ENCODE data around the gene ZNF560. TPM values are rescaled to one million over a fixed set of nuclear protein-coding genes. Genes with fewer than 3 reads are reported as not detected.

ZNF560 gene
- total and polyA plus RNA-seq, 9 of the 15 experiments (the other 6 are each of a cell fraction or from before 2014, with no cell fraction given) = 0.04 to 0.18 (median 0.05) TPM; not detected in 3

DNA sequence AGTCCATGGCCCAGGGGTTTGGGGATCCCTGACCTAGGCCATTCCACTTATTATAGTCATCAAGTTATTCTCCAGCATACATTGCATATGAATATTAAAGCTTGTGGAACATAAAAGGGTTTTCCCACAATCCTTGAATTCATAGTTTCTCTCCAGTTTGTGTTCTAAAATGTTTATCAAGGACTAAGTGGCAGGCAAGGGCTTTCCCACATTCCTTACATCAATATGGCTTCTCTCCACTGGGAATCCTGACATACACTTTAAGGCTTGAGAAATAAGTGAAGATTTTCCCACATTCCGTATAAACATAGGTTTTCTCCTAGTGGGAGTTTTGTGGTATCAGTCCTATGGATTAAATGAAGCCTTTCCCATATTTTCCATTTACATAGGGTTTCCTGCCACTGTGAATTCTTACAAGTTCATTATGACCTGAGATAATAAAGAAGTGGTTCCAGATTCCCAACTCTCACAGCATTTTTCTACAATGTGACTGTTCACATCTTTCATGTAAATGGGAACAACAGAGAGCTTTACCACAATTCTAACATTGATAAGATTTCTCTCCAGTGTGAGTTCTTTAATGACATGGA, 25.6 kb upstream of the ZNF560 start (continued):
- no peak for TF ChIP-seq TCF3 (CRISPR knock-in tag; IDR thresholded peaks at IDR 0.05)
- no peak for TF ChIP-seq MED1 (CRISPR knock-in tag; IDR thresholded peaks at IDR 0.05; ENCODE audit: borderline replicate concordance)
- TF ChIP-seq RBM25 (IDR thresholded peaks at IDR 0.05; ENCODE audit: low read depth, low read length, severe bottlenecking) = peak; percentile 80
- no peak for TF ChIP-seq RBFOX2 (IDR thresholded peaks at IDR 0.05; ENCODE audit: low read depth, low read length)
- TF ChIP-seq MTA2 (IDR thresholded peaks at IDR 0.05; ENCODE audit: low read depth) = no peak

DNA sequence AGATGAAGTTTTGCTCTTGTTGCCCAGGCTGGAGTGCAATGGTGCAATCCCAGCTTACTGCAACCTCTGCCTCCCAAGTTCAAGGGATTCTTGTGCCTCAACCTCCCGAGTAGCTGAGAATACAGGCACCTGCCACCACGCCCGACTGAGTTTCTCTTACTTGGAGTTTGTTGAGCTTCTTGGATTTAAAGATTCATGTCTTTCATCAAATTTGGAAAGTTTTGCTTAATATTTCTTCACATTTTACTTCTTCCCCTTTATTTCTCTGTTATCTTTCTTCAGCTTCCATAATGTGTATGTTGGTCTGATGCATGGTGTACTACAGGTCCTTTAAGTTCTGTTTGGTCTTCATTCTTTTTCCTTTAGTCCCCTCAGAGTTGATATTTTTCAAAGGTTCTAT, 8.9 kb upstream of the ZNF560 start:
- Histone ChIP-seq H3K9me1 (ENCODE audit: control insufficient read depth, insufficient read depth, low read length) (no peaks in the 10 kb centered on the region), H3K27me3 (ENCODE audit: control insufficient read depth in 2 of 2, insufficient read depth in 2 of 2, low read length in 2 of 2) (no peaks in the 10 kb centered on the region), H3K9me3 (replicated peaks; ENCODE audit: control insufficient read depth, insufficient read depth, low read depth, low read length) (no peaks in the 10 kb centered on the region), H3K4me3 (no peak overlapping the region), H3K27ac (ENCODE audit: extremely low read depth, low read depth, low read length) (no peak overlapping the region), H3K36me3 (ENCODE audit: control insufficient read depth, insufficient read depth, low read length) (no peaks in the 10 kb centered on the region), H3K4me2 (ENCODE audit: insufficient read depth, low read length) (no peak overlapping the region), H3K79me2 (ENCODE audit: control insufficient read depth, insufficient read depth, low read length) (no peaks in the 10 kb centered on the region), H3K4me1 (replicated peaks in 1 of 2; ENCODE audit: control insufficient read depth in 2 of 2, insufficient read depth in 2 of 2, low read length in 2 of 2) (no peaks in the 10 kb centered on the region), H4K20me1 (replicated peaks; ENCODE audit: control insufficient read depth, insufficient read depth, low read length) (no peaks in the 10 kb centered on the region), H2AFZ (ENCODE audit: low read depth, low read length) (no peak overlapping the region), H3K9ac (ENCODE audit: insufficient read depth in 1 of 2, low read depth in 2 of 2, low read length in 2 of 2) (no peak overlapping the region)
- DNase-seq (ENCODE audit: extremely low read depth in 1 of 4, low spot score in 3 of 4) (no peak), FAIRE-seq (no peak), ATAC-seq (no peak)
- WGBS (ENCODE audit: insufficient coverage, low coverage, missing lambda C conversion rate) = 0% methylated on average over 3 of the region's 3 CpGs
- in situ Hi-C loops (cut with MboI) (no loop called here), intact Hi-C loops (cut with micrococcal nuclease) (no loop called here)
- BruUV-seq (replicated peaks) = no TSS peak
- ChIA-PET POLR2A (no interaction called here), CTCF (ENCODE audit: low intra/inter-chr PET ratio) (no interaction called here)
- no peak for TF ChIP-seq KLF16 (IDR thresholded peaks at IDR 0.05)
- TF ChIP-seq PTRF (tag; IDR thresholded peaks at IDR 0.05) = no peak
- no peak for TF ChIP-seq ZNF785 (CRISPR knock-in tag; IDR thresholded peaks at IDR 0.05)
- TF ChIP-seq BRD9 (IDR thresholded peaks at IDR 0.05; ENCODE audit: low read depth, partially characterized antibody) = no peak
- no peak for TF ChIP-seq ZC3H8 (IDR thresholded peaks at IDR 0.05)
- TF ChIP-seq, protein P1, sequence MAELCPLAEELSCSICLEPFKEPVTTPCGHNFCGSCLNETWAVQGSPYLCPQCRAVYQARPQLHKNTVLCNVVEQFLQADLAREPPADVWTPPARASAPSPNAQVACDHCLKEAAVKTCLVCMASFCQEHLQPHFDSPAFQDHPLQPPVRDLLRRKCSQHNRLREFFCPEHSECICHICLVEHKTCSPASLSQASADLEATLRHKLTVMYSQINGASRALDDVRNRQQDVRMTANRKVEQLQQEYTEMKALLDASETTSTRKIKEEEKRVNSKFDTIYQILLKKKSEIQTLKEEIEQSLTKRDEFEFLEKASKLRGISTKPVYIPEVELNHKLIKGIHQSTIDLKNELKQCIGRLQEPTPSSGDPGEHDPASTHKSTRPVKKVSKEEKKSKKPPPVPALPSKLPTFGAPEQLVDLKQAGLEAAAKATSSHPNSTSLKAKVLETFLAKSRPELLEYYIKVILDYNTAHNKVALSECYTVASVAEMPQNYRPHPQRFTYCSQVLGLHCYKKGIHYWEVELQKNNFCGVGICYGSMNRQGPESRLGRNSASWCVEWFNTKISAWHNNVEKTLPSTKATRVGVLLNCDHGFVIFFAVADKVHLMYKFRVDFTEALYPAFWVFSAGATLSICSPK (IDR thresholded peaks at IDR 0.05; ENCODE audit: borderline replicate concordance) = no peak
- TF ChIP-seq, protein P2, sequence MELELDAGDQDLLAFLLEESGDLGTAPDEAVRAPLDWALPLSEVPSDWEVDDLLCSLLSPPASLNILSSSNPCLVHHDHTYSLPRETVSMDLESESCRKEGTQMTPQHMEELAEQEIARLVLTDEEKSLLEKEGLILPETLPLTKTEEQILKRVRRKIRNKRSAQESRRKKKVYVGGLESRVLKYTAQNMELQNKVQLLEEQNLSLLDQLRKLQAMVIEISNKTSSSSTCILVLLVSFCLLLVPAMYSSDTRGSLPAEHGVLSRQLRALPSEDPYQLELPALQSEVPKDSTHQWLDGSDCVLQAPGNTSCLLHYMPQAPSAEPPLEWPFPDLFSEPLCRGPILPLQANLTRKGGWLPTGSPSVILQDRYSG (tag; conservative IDR thresholded peaks at IDR 0.05; ENCODE audit: low read depth) = no peak
- no peak for TF ChIP-seq NR2C1 (IDR thresholded peaks at IDR 0.05)
- no peak for TF ChIP-seq NR2C1 (tag; IDR thresholded peaks at IDR 0.05)
- TF ChIP-seq SRF (CRISPR knock-in tag; IDR thresholded peaks at IDR 0.05) = no peak
- TF ChIP-seq ZBTB1 (CRISPR knock-in tag; IDR thresholded peaks at IDR 0.05; ENCODE audit: borderline replicate concordance, low read depth) = no peak
- no peak for TF ChIP-seq HDAC3 (IDR thresholded peaks at IDR 0.05; ENCODE audit: borderline replicate concordance, partially characterized antibody)
- TF ChIP-seq SREBF1 (IDR thresholded peaks at IDR 0.05; ENCODE audit: borderline replicate concordance, low read depth, low read length) = no peak
- TF ChIP-seq PRPF4 (IDR thresholded peaks at IDR 0.05; ENCODE audit: insufficient read depth, low read depth, low read length, poor library complexity, severe bottlenecking) = no peak
- TF ChIP-seq EP300 (IDR thresholded peaks at IDR 0.05; ENCODE audit: low read length) = no peak

Measured in K562 (cell line).